PC-3 (cell line): ENCODE results near the gene REEP1. TPM values are rescaled to one million over a fixed set of nuclear protein-coding genes. Genes with fewer than 3 reads are reported as not detected.

Experiments
- ATAC-seq: fragments of 200-7000 bp; cut with Tn5 transposase; 2 replicates; pipeline ENCODE4 v1.9.1; 2020; ENCODE audit warnings: mild to moderate bottlenecking, moderate library complexity
- BruUV-seq: library from RNA; stranded (reverse); fragments of 400-500 nt; replicated peaks from 2 replicates; lab custom pipeline; 2021; lab: Mats Ljungman, UMichigan
- CTCF ChIA-PET: fragments of 300-600 bp; sonication (Branson Sonifier 250); formaldehyde crosslinking; loops from one replicate; lab custom pipeline; 2022; ENCODE audit warnings: antibody characterized with exemption; lab: Charles Lee
- POLR2A ChIA-PET: fragments of 300-600 bp; sonication (Branson Sonifier 250); formaldehyde crosslinking; loops from one replicate; lab custom pipeline; 2022; ENCODE audit warnings: antibody characterized with exemption; ENCODE audit not compliant: unreplicated experiment; lab: Charles Lee
- DNase-seq: peaks from one replicate; pipeline ENCODE4 v3.0.0-alpha.2; 2015
- H2AFZ ChIP-seq: fragments of 300-600 bp; sonication (generic); 2 replicates; pipeline ENCODE4 v1.6.0; 2016; ENCODE audit warnings: antibody characterized with exemption, low read length
- H3F3A ChIP-seq: fragments of 300-600 bp; sonication (generic); one replicate; pipeline ENCODE4 v1.6.0; 2017; ENCODE audit warnings: antibody characterized with exemption, low read length, control low read depth, mild to moderate bottlenecking; ENCODE audit not compliant: unreplicated experiment
- H3K27ac ChIP-seq: fragments of 300-600 bp; sonication (generic); 2 replicates; pipeline ENCODE4 v1.5.1; 2016; ENCODE audit warnings: mild to moderate bottlenecking, low read length
- H3K27me3 ChIP-seq: fragments of 300-600 bp; sonication (generic); 2 replicates; pipeline ENCODE4 v1.6.1; 2016; ENCODE audit warnings: low read length, mixed read lengths
- H3K36me3 ChIP-seq: fragments of 300-600 bp; sonication (generic); 2 replicates; pipeline ENCODE4 v1.6.1; 2016; ENCODE audit warnings: low read depth, mixed run types, low read length, mixed read lengths
- H3K4me1 ChIP-seq: fragments of 300-600 bp; sonication (generic); 2 replicates; pipeline ENCODE4 v1.5.1; 2016; ENCODE audit warnings: low read length; ENCODE audit not compliant: insufficient read depth
- H3K4me2 ChIP-seq: fragments of 300-600 bp; sonication (generic); 2 replicates; pipeline ENCODE4 v1.6.0; 2016; ENCODE audit warnings: low read length
- H3K4me3 ChIP-seq: fragments of 300-600 bp; sonication (generic); 2 replicates; pipeline ENCODE4 v1.5.1; 2016; ENCODE audit warnings: mild to moderate bottlenecking, low read length, mixed read lengths
- H3K79me2 ChIP-seq: fragments of 300-600 bp; sonication (generic); 2 replicates; pipeline ENCODE4 v1.6.1; 2017; ENCODE audit warnings: low read length, mixed read lengths
- H3K9ac ChIP-seq: fragments of 300-600 bp; sonication (generic); 2 replicates; pipeline ENCODE4 v1.6.0; 2016; ENCODE audit warnings: mild to moderate bottlenecking, low read length
- H3K9me2 ChIP-seq: fragments of 300-600 bp; sonication (generic); replicated peaks from 2 replicates; pipeline ENCODE4 v1.6.1; 2016; ENCODE audit warnings: mixed run types, low read length, mixed read lengths
- H3K9me3 ChIP-seq: fragments of 300-600 bp; sonication (generic); 2 replicates; pipeline ENCODE4 v1.6.1; 2016; ENCODE audit warnings: low read length, mixed read lengths
- H4K20me1 ChIP-seq: fragments of 300-600 bp; sonication (generic); 2 replicates; pipeline ENCODE4 v1.6.1; 2016; ENCODE audit warnings: low read length, mixed read lengths
- EZH2 ChIP-seq: fragments of 300-600 bp; sonication (generic); IDR thresholded peaks from one replicate; pipeline ENCODE4 v1.6.1; 2017; ENCODE audit warnings: antibody characterized with exemption, mild to moderate bottlenecking, low read length; ENCODE audit not compliant: unreplicated experiment
- EZH2phosphoT487 ChIP-seq: fragments of 300-600 bp; sonication (generic); IDR thresholded peaks from 2 replicates; pipeline ENCODE4 v1.6.1; 2018; ENCODE audit warnings: mild to moderate bottlenecking, antibody characterized with exemption, low read length, borderline replicate concordance
- intact Hi-C: fragments of 100-400 bp; cut with micrococcal nuclease; formaldehyde crosslinking; loops from 2 replicates; pipeline ENCODE4 v1.9.0; 2023
- total RNA-seq: library from RNA; depleted of rRNA; stranded (reverse); fragments of >200 nt; gene quantifications from 2 replicates; pipeline ENCODE4 v1.2.3, GENCODE V29; 2014
- TF ChIP-seq, protein P1 (sequence below): fragments of 300-600 bp; sonication (generic); conservative IDR thresholded peaks from 2 replicates; pipeline ENCODE4 v1.5.1; 2017; ENCODE audit warnings: antibody characterized with exemption, low read depth, mild to moderate bottlenecking, low read length

The REEP1 gene
- total RNA-seq, 1 experiment from 2014 or later, result not detected

DNA sequence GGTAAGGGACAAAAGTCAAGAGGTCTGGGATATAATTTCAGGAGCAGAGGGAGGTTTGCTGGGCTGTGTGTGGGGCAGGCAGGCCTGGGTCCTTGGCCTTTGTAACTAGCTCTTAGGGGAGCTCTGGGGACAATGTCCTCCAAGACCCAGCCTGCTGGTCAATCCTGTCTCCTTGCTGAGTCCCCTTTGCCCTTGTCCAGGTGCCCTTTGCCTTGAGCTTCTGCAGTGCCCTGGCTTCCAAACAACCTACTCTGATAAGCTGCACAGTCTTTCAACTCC is 30.0 kb upstream of the REEP1 start:
- ATAC-seq (no peak), DNase-seq (no peak)
- Histone ChIP-seq H4K20me1 (no peaks in the 10 kb centered on the region), H2AFZ (no peak overlapping the region), H3K4me3 (no peak overlapping the region), H3K9me2 (no peaks in the 10 kb centered on the region), H3K79me2 (no peaks in the 10 kb centered on the region), H3K4me2 (no peak overlapping the region), H3F3A (no peaks in the 10 kb centered on the region), H3K27ac (no peak overlapping the region), H3K36me3 (no peaks in the 10 kb centered on the region), H3K9ac (no peak overlapping the region), H3K9me3 (no peaks in the 10 kb centered on the region), H3K27me3 (0 out of 2 replicates have a peak, but pooled peaks cover 3% of the 10 kb centered on the region), H3K4me1 (no peaks in the 10 kb centered on the region)
- BruUV-seq, result no TSS peak
- intact Hi-C loops, result no loop called here
- no peak for TF ChIP-seq EZH2phosphoT487
- TF ChIP-seq EZH2, result no peak
- TF ChIP-seq, protein P1, sequence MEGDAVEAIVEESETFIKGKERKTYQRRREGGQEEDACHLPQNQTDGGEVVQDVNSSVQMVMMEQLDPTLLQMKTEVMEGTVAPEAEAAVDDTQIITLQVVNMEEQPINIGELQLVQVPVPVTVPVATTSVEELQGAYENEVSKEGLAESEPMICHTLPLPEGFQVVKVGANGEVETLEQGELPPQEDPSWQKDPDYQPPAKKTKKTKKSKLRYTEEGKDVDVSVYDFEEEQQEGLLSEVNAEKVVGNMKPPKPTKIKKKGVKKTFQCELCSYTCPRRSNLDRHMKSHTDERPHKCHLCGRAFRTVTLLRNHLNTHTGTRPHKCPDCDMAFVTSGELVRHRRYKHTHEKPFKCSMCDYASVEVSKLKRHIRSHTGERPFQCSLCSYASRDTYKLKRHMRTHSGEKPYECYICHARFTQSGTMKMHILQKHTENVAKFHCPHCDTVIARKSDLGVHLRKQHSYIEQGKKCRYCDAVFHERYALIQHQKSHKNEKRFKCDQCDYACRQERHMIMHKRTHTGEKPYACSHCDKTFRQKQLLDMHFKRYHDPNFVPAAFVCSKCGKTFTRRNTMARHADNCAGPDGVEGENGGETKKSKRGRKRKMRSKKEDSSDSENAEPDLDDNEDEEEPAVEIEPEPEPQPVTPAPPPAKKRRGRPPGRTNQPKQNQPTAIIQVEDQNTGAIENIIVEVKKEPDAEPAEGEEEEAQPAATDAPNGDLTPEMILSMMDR, result no peak
- POLR2A ChIA-PET, result interaction anchor here (0.5 kb wide), 1 partner anchor 75 kb away, joined by 3 read pairs; no protein-coding TSS in a partner anchor
- CTCF ChIA-PET, result interaction anchor here (0.6 to 0.8 kb wide), 2 partner anchors 172 to 255 kb away, joined by 3 to 4 read pairs; no protein-coding TSS in a partner anchor

DNA sequence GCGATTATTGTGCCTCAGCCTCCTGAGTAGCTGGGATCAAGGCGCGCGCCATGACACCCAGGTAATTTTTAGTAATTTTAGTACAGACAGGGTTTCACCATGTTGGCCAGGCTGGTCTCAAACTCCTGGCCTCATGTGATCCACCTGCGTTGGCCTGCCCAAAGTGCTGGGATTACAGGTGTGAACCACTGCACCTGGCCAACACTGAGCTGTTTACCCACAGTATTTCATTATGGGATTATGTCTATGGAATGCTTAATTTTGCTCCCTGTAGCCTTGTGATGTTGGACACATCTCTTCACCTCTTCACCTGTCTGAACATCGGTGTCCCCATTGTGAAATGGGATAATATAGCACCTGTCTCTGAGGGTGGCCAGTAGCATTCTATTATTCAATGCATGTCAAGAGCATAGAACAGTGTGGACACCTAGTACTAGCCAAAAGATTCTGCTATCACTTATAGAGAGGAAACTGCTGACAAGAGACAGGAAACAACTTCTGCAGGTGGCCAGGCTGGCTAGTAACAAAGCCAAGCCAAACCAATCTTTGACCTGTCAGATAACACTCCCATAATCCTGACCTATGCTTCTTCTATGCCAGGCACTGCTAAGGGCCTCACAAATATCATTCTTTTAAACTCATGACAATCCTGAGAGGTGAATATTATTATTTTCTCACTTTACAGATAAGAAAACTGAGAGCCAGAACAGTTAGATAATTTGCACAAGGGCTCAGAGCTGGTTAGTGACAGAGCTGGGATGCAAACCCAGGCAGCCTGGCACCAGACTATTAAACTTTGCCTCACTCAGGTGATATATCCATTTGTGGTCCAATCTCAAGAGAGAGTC is 29.4 kb upstream of the REEP1 start:
- no TSS peak for BruUV-seq
- TF ChIP-seq, protein P1, result no peak
- TF ChIP-seq EZH2 (no peak), EZH2phosphoT487 (no peak)
- Histone ChIP-seq H3K27me3 (0 out of 2 replicates have a peak, but pooled peaks cover 3% of the 10 kb centered on the region), H3K9me2 (no peaks in the 10 kb centered on the region), H3K4me2 (no peak overlapping the region), H3F3A (no peaks in the 10 kb centered on the region), H3K79me2 (no peaks in the 10 kb centered on the region), H2AFZ (no peak overlapping the region), H3K36me3 (no peaks in the 10 kb centered on the region), H4K20me1 (no peaks in the 10 kb centered on the region), H3K9ac (no peak overlapping the region), H3K9me3 (no peaks in the 10 kb centered on the region), H3K4me1 (no peaks in the 10 kb centered on the region), H3K27ac (no peak overlapping the region), H3K4me3 (no peak overlapping the region)
- ATAC-seq (no peak), DNase-seq (no peak)
- POLR2A ChIA-PET, result interaction anchor here (0.5 kb wide), 1 partner anchor 75 kb away, joined by 3 read pairs; no protein-coding TSS in a partner anchor
- intact Hi-C loops, result no loop called here
- CTCF ChIA-PET, result interaction anchor here (0.6 to 0.8 kb wide), 2 partner anchors 171 to 255 kb away, joined by 3 to 4 read pairs; no protein-coding TSS in a partner anchor

DNA sequence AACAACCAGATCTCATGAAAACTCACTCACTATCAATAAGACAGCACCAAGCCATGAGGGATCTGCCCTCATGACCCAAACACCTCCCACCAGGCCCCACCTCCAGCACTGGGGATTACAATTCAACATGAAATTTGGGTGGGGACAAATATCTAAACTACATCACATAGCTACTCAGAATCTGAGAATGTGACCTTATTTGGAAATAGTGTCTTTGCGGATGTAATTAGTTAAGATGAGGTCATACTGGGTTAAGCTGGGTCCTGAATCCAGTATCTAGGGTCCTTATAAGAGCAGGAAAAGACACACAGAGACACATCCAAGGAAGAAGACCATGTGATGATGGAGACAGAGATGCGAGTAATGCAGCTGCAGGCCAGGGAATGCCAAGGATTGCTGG is 27.5 kb upstream of the REEP1 start:
- Histone ChIP-seq H3F3A (no peaks in the 10 kb centered on the region), H3K4me2 (no peak overlapping the region), H3K9me2 (no peaks in the 10 kb centered on the region), H3K27me3 (0 out of 2 replicates have a peak, but pooled peaks cover 7% of the 10 kb centered on the region), H3K4me3 (no peak overlapping the region), H3K9me3 (no peaks in the 10 kb centered on the region), H3K4me1 (no peaks in the 10 kb centered on the region), H3K79me2 (no peaks in the 10 kb centered on the region), H4K20me1 (no peaks in the 10 kb centered on the region), H3K9ac (no peak overlapping the region), H3K36me3 (no peaks in the 10 kb centered on the region), H3K27ac (no peak overlapping the region), H2AFZ (no peak overlapping the region)
- CTCF ChIA-PET, result no interaction called here
- DNase-seq, result no peak
- no peak for TF ChIP-seq EZH2phosphoT487
- TF ChIP-seq EZH2, result no peak
- TF ChIP-seq, protein P1, result no peak
- BruUV-seq, result no TSS peak
- POLR2A ChIA-PET, result interaction anchor here (0.7 kb wide), 1 partner anchor 425 kb away, joined by 3 read pairs; no protein-coding TSS in a partner anchor
- no peak for ATAC-seq
- intact Hi-C loops, result no loop called here
